Immature natural killer cell (primary cell): Measurements from ENCODE around the gene STX5. TPM values are rescaled to one million over a fixed set of nuclear protein-coding genes. Genes with fewer than 3 reads are reported as not detected.
"Not testable (repeated sequence)": the region's sequence is repeated elsewhere in the genome, so short reads cannot be mapped to it uniquely, and the experiment has no call there.

Source experiments
- DNase-seq, 3 donors: peaks; one replicate each; pipeline ENCODE4 v3.0.0; 2022; ENCODE audit warnings: mixed read lengths in 1 of 3
- H3K27ac Mint-ChIP-seq, 6 donors: one replicate each; pipeline ENCODE4 v1.8.0; 2020; ENCODE audit warnings: mixed read lengths in 6 of 6, mild to moderate bottlenecking in 5 of 6, inconsistent platforms in 4 of 6, moderate library complexity in 3 of 6
- H3K27me3 Mint-ChIP-seq, 3 donors: one replicate each; pipeline ENCODE4 v1.8.0; 2020 to 2021; ENCODE audit warnings: low read depth in 3 of 3, mild to moderate bottlenecking in 3 of 3, mixed read lengths in 3 of 3, moderate library complexity in 3 of 3, inconsistent platforms in 1 of 3
- H3K36me3 Mint-ChIP-seq, 3 donors: one replicate each; pipeline ENCODE4 v1.8.0; 2020; ENCODE audit warnings: mixed read lengths in 3 of 3, inconsistent platforms in 2 of 3, mild to moderate bottlenecking in 2 of 3
- H3K4me1 Mint-ChIP-seq, 2 donors: one replicate each; pipeline ENCODE4 v1.8.0; 2020; ENCODE audit warnings: inconsistent platforms in 2 of 2, mild to moderate bottlenecking in 2 of 2, mixed read lengths in 2 of 2, moderate library complexity in 1 of 2
- H3K4me3 Mint-ChIP-seq, 5 donors: one replicate each; pipeline ENCODE4 v1.8.0; 2020; ENCODE audit warnings: mild to moderate bottlenecking in 5 of 5, mixed read lengths in 5 of 5, inconsistent platforms in 3 of 5, moderate library complexity in 3 of 5
- H3K9me3 Mint-ChIP-seq, 6 donors: one replicate each; pipeline ENCODE4 v1.8.0; 2020; ENCODE audit warnings: mild to moderate bottlenecking in 6 of 6, mixed read lengths in 6 of 6, inconsistent platforms in 4 of 6, moderate library complexity in 3 of 6
- polyA plus RNA-seq, 3 donors: library from polyadenylated mRNA; unstranded; fragments of 300-500 nt; fragmentation: Illumina TruSeq; gene quantifications; one replicate each; pipeline ENCODE4 v1.2.3, GENCODE V29; 2021

The STX5 gene
- 10 to 100 TPM; 46.9 to 47.7 (median 47.6) TPM for polyA plus RNA-seq

- Mint-ChIP-seq H3K36me3 (peaks cover 6 to 21% (median 8%) of the 10 kb centered on the region in 3 donors), H3K4me3 (peak within 1 kb of the TSS; percentile 93 to 97 (median 95)), H3K27me3 (peaks cover 5 to 10% (median 8%) of the 10 kb centered on the region in 3 donors), H3K9me3 (no peaks in the 10 kb centered on the region), H3K4me1 (peaks cover 34 to 55% of the 10 kb centered on the region in 2 donors), H3K27ac (peak within 1 kb of the TSS; percentile 95 to 100 (median 98))
- DNase-seq: peak; percentile 100
Measured at GRCh38 chr11:62831520-62832335, at the start of gene STX5. TSS of gene STX5 (minus strand) at chr11:62832051. CDS start at chr11:62831243, 808 bp downstream.

- peak within 1 kb of the TSS; percentile 100 for H3K4me3 Mint-ChIP-seq
- H3K4me1 Mint-ChIP-seq: peaks cover 47 to 60% of the 10 kb centered on the region in 2 donors
- peaks cover 22 to 32% (median 23%) of the 10 kb centered on the region in 3 donors for H3K36me3 Mint-ChIP-seq
- H3K27ac Mint-ChIP-seq: peak within 1 kb of the TSS; percentile 95 to 100 (median 99)
- no peaks in the 10 kb centered on the region for H3K9me3 Mint-ChIP-seq
- H3K27me3 Mint-ChIP-seq: peaks cover 7 to 9% (median 8%) of the 10 kb centered on the region in 3 donors
- DNase-seq: peak; percentile 82 to 86 (median 85)
Measured at GRCh38 chr11:62880803-62881578, 49.1 kb upstream of the STX5 start, which contains the start of gene SLC3A2. TSS of gene SLC3A2 (plus strand) at chr11:62880896. CDS start at chr11:62881024, 128 bp downstream.

DNA sequence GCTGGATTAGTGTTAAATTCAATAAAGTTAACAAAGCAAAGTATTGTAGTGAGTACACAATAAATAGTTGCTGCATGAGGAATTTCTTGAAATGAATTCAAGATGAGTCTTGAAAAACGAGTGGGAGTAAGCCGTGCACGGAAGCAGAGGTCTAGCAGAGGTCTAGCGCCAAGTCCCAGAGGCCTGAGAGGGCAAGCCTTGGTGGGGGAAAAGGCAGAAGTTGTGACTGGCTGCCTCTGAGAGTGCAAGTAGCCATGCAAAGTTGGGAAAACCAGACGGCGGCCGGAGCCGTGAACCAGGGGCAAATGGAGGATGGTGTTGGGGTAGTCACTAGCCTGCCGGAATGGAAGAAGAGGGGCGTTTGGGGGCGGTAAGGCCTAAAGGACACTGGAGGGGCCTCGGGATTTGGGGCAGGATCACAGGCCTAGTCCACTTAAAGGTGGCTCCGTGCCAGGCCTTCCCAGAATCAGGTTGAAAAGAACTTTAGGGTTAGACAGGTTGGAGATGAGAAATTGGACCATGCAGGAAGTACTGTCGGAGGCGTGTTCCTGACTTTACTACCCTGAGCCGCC lies 48.5 kb upstream of the STX5 start:
- H3K9me3 Mint-ChIP-seq: no peaks in the 10 kb centered on the region
- H3K27ac Mint-ChIP-seq: peak overlapping the region; percentile 95 to 100 (median 99)
- H3K36me3 Mint-ChIP-seq: peaks cover 18 to 27% (median 19%) of the 10 kb centered on the region in 3 donors
- H3K4me3 Mint-ChIP-seq: peak overlapping the region; percentile 100
- DNase-seq: no peak
- peaks cover 7 to 9% (median 8%) of the 10 kb centered on the region in 3 donors for H3K27me3 Mint-ChIP-seq
- H3K4me1 Mint-ChIP-seq: peaks cover 45 to 55% of the 10 kb centered on the region in 2 donors

GRCh38 chr11:62879235-62879978 lies 47.6 kb upstream of the STX5 start:
- Mint-ChIP-seq H3K36me3 (peaks cover 13 to 22% (median 15%) of the 10 kb centered on the region in 3 donors), H3K27ac (peak overlapping the region; percentile 95 to 100 (median 99)), H3K27me3 (peaks cover 6 to 9% (median 7%) of the 10 kb centered on the region in 3 donors), H3K9me3 (no peaks in the 10 kb centered on the region), H3K4me3 (peak overlapping the region; percentile 51 to 100 (median 100)), H3K4me1 (peaks cover 45 to 48% of the 10 kb centered on the region in 2 donors)
- DNase-seq: no peak

DNA sequence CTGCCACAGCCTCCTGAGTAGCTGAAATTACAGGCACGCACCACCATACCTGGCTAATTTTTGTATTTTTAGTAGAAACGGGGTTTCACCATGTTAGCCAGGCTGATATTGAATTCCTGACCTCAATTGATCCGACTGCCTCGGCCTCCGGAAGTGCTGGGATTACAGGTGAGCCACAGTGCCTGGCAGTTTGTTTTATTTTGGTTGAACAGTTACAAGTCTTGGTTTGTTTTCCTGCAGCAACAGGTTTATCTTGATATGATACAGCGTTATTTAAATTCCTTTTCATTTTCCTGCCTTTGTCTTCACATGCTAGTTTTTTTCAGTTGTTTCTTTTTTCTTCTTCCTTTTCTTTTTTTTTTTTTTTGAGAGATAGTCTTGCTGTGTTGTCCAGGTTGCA lies 44.9 kb upstream of the STX5 start:
- H3K9me3 Mint-ChIP-seq: no peaks in the 10 kb centered on the region
- peaks cover 2 to 9% (median 4%) of the 10 kb centered on the region in 3 donors for H3K27me3 Mint-ChIP-seq
- DNase-seq: no peak
- no peaks in the 10 kb centered on the region for H3K36me3 Mint-ChIP-seq
- peak overlapping the region in 2 of 6 donors; percentile 19 to 58 for H3K27ac Mint-ChIP-seq
- peaks cover 18 to 21% of the 10 kb centered on the region in 2 donors for H3K4me1 Mint-ChIP-seq
- H3K4me3 Mint-ChIP-seq: no peak overlapping the region

DNA sequence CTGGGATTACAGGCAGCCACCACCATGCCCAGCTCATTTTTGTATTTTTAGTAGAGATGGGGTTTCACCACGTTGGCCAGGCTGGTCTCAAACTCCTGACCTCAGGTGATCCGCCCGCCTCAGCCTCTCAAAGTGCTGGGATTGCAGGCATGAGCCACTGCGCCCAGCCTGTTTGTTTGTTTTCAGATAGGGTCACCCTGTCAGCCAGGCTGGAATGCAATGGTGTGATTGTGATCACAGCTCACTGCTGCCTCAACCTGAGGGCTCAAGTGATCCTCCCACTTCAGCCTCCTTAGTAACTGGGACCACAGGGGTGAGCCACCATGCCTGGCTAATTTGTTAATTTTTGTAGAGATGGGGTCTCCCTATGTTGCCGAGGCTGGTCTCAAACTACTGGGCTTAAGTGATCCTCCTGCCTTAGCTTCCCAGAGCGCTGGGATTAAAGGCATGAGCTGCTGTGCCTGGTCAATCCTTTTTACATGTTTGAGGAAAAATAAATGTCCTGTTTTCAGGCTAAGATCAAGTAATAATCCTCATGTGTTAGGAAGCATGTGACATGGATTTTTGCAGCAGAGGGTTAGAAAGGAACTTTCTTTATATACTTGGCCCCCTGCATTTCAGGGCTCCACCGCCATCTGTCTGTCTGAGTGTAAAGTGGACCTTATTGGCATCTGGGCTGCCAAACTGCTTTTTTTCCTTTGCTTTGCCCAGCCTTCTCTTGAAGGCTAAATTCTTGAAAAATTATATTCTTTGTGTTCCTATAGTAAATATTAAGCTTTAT lies 44.0 kb upstream of the STX5 start:
- DNase-seq: no peak
- Mint-ChIP-seq H3K4me1 (peaks cover 13 to 15% of the 10 kb centered on the region in 2 donors), H3K27ac (no peak overlapping the region), H3K9me3 (no peaks in the 10 kb centered on the region), H3K4me3 (no peak overlapping the region), H3K36me3 (no peaks in the 10 kb centered on the region), H3K27me3 (peaks cover 2 to 6% (median 2%) of the 10 kb centered on the region in 3 donors)

GRCh38 chr11:62874851-62875250 lies 43.0 kb upstream of the STX5 start:
- DNase-seq: no peak
- Mint-ChIP-seq H3K27ac (no peak overlapping the region), H3K9me3 (no peaks in the 10 kb centered on the region), H3K27me3 (no peaks in the 10 kb centered on the region), H3K4me3 (no peak overlapping the region), H3K36me3 (no peaks in the 10 kb centered on the region), H3K4me1 (peaks cover 3 to 4% of the 10 kb centered on the region in 2 donors)

GRCh38 chr11:62865635-62866034 lies 33.8 kb upstream of the STX5 start:
- H3K4me3 Mint-ChIP-seq: no peak overlapping the region
- H3K4me1 Mint-ChIP-seq: peaks cover 4 to 7% of the 10 kb centered on the region in 2 donors
- no peaks in the 10 kb centered on the region for H3K36me3 Mint-ChIP-seq
- H3K27ac Mint-ChIP-seq: no peak overlapping the region
- no peaks in the 10 kb centered on the region for H3K9me3 Mint-ChIP-seq
- DNase-seq: no peak
- no peaks in the 10 kb centered on the region for H3K27me3 Mint-ChIP-seq

GRCh38 chr11:62863687-62864335 lies 32.0 kb upstream of the STX5 start:
- H3K36me3 Mint-ChIP-seq: no peaks in the 10 kb centered on the region
- H3K4me1 Mint-ChIP-seq: peaks cover 4 to 7% of the 10 kb centered on the region in 2 donors
- H3K27ac Mint-ChIP-seq: peak overlapping the region in 1 of 6 donors; percentile 40
- H3K9me3 Mint-ChIP-seq: no peaks in the 10 kb centered on the region
- peaks cover 0 to 2% (median 0%) of the 10 kb centered on the region in 3 donors for H3K27me3 Mint-ChIP-seq
- DNase-seq: no peak
- H3K4me3 Mint-ChIP-seq: no peak overlapping the region

DNA sequence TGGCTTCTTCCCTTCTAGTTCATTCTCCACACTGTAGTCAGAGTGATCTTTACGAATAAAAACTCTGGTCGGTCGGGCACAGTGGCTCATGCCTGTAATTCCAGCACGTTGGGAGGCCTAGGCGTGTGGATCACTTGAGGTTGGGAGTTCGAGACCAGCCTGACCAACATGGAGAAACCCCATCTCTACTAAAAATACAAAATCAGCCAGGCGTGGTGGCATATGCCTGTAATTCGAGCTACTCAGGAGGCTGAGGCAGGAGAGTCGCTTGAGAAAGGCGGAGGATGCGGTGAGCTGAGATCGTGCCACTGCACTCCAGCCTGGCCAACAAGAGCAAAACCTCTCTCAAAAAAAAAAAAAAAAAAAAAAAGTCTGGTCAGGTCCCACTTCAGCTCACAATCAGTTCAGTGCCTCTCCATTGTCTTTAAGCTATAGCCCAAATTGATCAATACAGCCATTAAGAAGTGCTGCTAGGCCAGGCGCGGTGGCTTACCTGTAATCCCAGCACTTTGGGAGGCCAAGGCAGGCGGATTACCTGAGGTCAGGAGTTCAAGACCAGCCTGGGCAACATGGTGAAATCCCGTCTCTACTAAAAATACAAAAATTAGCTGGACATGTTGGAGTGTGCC lies 29.8 kb upstream of the STX5 start:
- not testable (repeated sequence) for H3K9me3 Mint-ChIP-seq, H3K4me1 Mint-ChIP-seq, H3K4me3 Mint-ChIP-seq, H3K36me3 Mint-ChIP-seq, H3K27me3 Mint-ChIP-seq, DNase-seq, H3K27ac Mint-ChIP-seq

DNA sequence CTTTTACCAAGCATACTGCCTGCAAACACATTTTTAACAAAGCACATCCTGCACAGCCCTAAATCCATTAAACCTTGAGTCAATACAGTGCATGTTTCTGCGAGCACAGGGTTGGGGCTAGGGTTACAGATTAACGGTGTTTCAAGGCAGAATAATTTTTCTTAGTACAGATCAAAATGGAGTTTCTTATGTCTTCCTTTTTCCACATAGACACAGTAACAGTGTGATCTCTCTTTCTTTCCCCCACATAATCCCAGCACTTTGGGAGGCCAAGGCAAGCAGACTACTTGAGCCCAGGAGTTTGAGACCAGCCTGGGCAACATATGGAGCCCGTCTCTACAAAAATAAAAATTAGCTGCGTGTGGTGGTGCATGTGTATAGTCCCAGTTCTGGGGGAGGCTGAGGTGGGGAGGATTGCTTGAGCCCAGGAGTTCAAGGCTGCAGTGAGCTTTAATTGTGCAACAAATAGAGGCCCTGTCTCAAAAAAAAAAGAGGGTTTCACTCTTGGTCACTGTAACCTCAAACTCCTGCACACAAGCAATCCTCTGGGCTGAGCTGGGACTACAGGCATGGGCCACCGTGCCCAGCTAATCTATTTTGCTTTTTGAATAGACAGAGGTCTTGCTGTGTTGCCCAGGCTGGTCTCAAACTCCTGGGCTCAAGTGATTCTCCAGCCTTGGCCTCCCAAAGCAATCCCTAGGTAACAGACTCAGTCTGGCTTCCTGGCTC lies 29.1 kb upstream of the STX5 start:
- Mint-ChIP-seq H3K36me3 (no peaks in the 10 kb centered on the region), H3K4me3 (no peak overlapping the region), H3K4me1 (peaks cover 13 to 14% of the 10 kb centered on the region in 2 donors), H3K9me3 (no peaks in the 10 kb centered on the region), H3K27ac (no peak overlapping the region), H3K27me3 (peaks cover 2 to 12% (median 6%) of the 10 kb centered on the region in 3 donors)
- no peak for DNase-seq
